SU-DHL-6 (cell line): ENCODE results near the gene ULK1.

Source experiments
- H2AFZ ChIP-seq: fragments of 200-600 bp; sonication (generic); 2 replicates; pipeline ENCODE4 v1.6.1; 2014; ENCODE audit warnings: low read depth, mild to moderate bottlenecking, moderate library complexity, mixed read lengths, antibody characterized with exemption, low read length; ENCODE audit not compliant: severe bottlenecking
- H3F3A ChIP-seq: fragments of 200-600 bp; shearing (Covaris generic); 2 replicates; pipeline ENCODE4 v1.6.0; 2016; ENCODE audit warnings: antibody characterized with exemption, mild to moderate bottlenecking; ENCODE audit not compliant: insufficient read depth
- H3K27ac ChIP-seq: fragments of 200-600 bp; sonication (generic); 2 replicates; pipeline ENCODE4 v1.5.1; 2016; ENCODE audit warnings: low read depth, mild to moderate bottlenecking, low read length, moderate library complexity, mixed read lengths
- H3K27me3 ChIP-seq: fragments of 200-600 bp; sonication (generic), shearing (Covaris generic); 2 replicates; pipeline ENCODE4 v1.6.0; 2014; ENCODE audit warnings: mild to moderate bottlenecking, low read length
- H3K36me3 ChIP-seq: fragments of 200-600 bp; sonication (generic); 2 replicates; pipeline ENCODE4 v1.6.1; 2014; ENCODE audit warnings: mild to moderate bottlenecking, low read length, mixed read lengths
- H3K4me2 ChIP-seq: fragments of 300-600, 200-600 bp; shearing (Covaris generic), sonication (generic); 2 replicates; pipeline ENCODE4 v1.6.0; 2014; ENCODE audit warnings: low read length, low read depth, mild to moderate bottlenecking; ENCODE audit not compliant: poor library complexity, severe bottlenecking
- H3K4me3 ChIP-seq: fragments of 200-600 bp; sonication (generic); 2 replicates; pipeline ENCODE4 v1.5.1; 2014; ENCODE audit warnings: antibody characterized with exemption, low read length, mild to moderate bottlenecking, mixed read lengths; ENCODE audit not compliant: insufficient read depth, poor library complexity, severe bottlenecking
- H3K79me2 ChIP-seq: fragments of 200-600 bp; sonication (generic); 2 replicates; pipeline ENCODE4 v1.6.1; 2014; ENCODE audit warnings: mild to moderate bottlenecking, low read length, moderate library complexity; ENCODE audit not compliant: insufficient read depth
- H3K9ac ChIP-seq: fragments of 200-600 bp; sonication (generic); 2 replicates; pipeline ENCODE4 v1.7.0; 2014; ENCODE audit warnings: mild to moderate bottlenecking, low read length
- H3K9me2 ChIP-seq: fragments of 200-600 bp; sonication (generic); replicated peaks from 2 replicates; pipeline ENCODE4 v1.6.1; 2014; ENCODE audit warnings: low read length; ENCODE audit not compliant: insufficient read depth
- H3K9me3 ChIP-seq: fragments of 200-600 bp; sonication (generic); 2 replicates; pipeline ENCODE4 v1.6.1; 2014; ENCODE audit warnings: low read length, mixed read lengths; ENCODE audit not compliant: insufficient read depth
- H4K20me1 ChIP-seq: fragments of 200-600 bp; sonication (generic); 2 replicates; pipeline ENCODE4 v1.6.1; 2014; ENCODE audit warnings: low read depth, mild to moderate bottlenecking, antibody characterized with exemption, low read length, moderate library complexity, mixed read lengths
- EZH2phosphoT487 ChIP-seq: fragments of 200-600 bp; sonication (generic), shearing (Covaris generic); conservative IDR thresholded peaks from 2 replicates; pipeline ENCODE4 v1.6.1; 2018; ENCODE audit warnings: mild to moderate bottlenecking, antibody characterized with exemption, low read length, moderate library complexity, mixed read lengths
- TF ChIP-seq, protein P1 (sequence below): fragments of 200-600 bp; sonication (generic); IDR thresholded peaks from one replicate; pipeline ENCODE4 v1.5.1; 2017; ENCODE audit warnings: antibody characterized with exemption, mild to moderate bottlenecking, low read length, moderate library complexity; ENCODE audit not compliant: insufficient read depth, poor library complexity, severe bottlenecking

The ULK1 gene

GRCh38 chr12:131971226-131971625 lies 76.8 kb downstream of the ULK1 start:
- H3K9me3 ChIP-seq = no peaks in the 10 kb centered on the region
- peaks cover 8% of the 10 kb centered on the region; the same call in 1 of the 2 replicates for H4K20me1 ChIP-seq
- no peaks in the 10 kb centered on the region for H3F3A ChIP-seq
- no peak overlapping the region for H2AFZ ChIP-seq
- peaks cover 87% of the 10 kb centered on the region for H3K79me2 ChIP-seq
- H3K27ac ChIP-seq = no peak overlapping the region
- H3K9me2 ChIP-seq = no peaks in the 10 kb centered on the region
- TF ChIP-seq, protein P1, sequence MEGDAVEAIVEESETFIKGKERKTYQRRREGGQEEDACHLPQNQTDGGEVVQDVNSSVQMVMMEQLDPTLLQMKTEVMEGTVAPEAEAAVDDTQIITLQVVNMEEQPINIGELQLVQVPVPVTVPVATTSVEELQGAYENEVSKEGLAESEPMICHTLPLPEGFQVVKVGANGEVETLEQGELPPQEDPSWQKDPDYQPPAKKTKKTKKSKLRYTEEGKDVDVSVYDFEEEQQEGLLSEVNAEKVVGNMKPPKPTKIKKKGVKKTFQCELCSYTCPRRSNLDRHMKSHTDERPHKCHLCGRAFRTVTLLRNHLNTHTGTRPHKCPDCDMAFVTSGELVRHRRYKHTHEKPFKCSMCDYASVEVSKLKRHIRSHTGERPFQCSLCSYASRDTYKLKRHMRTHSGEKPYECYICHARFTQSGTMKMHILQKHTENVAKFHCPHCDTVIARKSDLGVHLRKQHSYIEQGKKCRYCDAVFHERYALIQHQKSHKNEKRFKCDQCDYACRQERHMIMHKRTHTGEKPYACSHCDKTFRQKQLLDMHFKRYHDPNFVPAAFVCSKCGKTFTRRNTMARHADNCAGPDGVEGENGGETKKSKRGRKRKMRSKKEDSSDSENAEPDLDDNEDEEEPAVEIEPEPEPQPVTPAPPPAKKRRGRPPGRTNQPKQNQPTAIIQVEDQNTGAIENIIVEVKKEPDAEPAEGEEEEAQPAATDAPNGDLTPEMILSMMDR = no peak
- TF ChIP-seq EZH2phosphoT487 = no peak
- H3K4me3 ChIP-seq = no peak overlapping the region
- no peak overlapping the region for H3K9ac ChIP-seq
- no peaks in the 10 kb centered on the region; the same call in 1 of the 2 replicates for H3K36me3 ChIP-seq
- no peaks in the 10 kb centered on the region for H3K27me3 ChIP-seq
- no peak overlapping the region for H3K4me2 ChIP-seq
